Activated naive CD4-positive, alpha-beta T cell treated with anti-CD3 and anti-CD28 coated beads, Interleukin-2, amount 10 ng/mL, durations not matched to agents 7 days and 5 days (primary cell): Measurements from ENCODE around the gene SERPINA4.
"Not testable (repeated sequence)": the region's sequence is repeated elsewhere in the genome, so short reads cannot be mapped to it uniquely, and the experiment has no call there.

Experiments
- CTCF ChIA-PET: fragments of 350-600 bp; sonication (Branson Sonifier 250); formaldehyde crosslinking; loops from one replicate; lab custom pipeline; 2021; ENCODE audit warnings: antibody characterized with exemption; lab: Charles Lee
- DNase-seq: peaks from one replicate; pipeline ENCODE4 v3.0.0-alpha.2; 2020
- H3K27ac Mint-ChIP-seq: one replicate; pipeline ENCODE4 v1.8.0; 2021; ENCODE audit warnings: mild to moderate bottlenecking, moderate library complexity, mixed read lengths
- H3K27me3 Mint-ChIP-seq: one replicate; pipeline ENCODE4 v1.8.0; 2021; ENCODE audit warnings: mild to moderate bottlenecking, mixed read lengths
- H3K36me3 Mint-ChIP-seq: one replicate; pipeline ENCODE4 v1.8.0; 2021; ENCODE audit warnings: mixed read lengths
- H3K4me1 Mint-ChIP-seq: one replicate; pipeline ENCODE4 v1.8.0; 2021; ENCODE audit warnings: mixed read lengths
- H3K4me3 Mint-ChIP-seq: one replicate; pipeline ENCODE4 v1.8.0; 2021; ENCODE audit warnings: mild to moderate bottlenecking, moderate library complexity, mixed read lengths
- H3K9me3 Mint-ChIP-seq: one replicate; pipeline ENCODE4 v1.8.0; 2021; ENCODE audit warnings: mixed read lengths

SERPINA4 gene

GRCh38 chr14:94598816-94599655, 37.8 kb downstream of the SERPINA4 start:
- H3K9me3 Mint-ChIP-seq, result no peaks in the 10 kb centered on the region
- peaks cover 10% of the 10 kb centered on the region for H3K27me3 Mint-ChIP-seq
- H3K36me3 Mint-ChIP-seq, result no peaks in the 10 kb centered on the region
- DNase-seq, result no peak
- CTCF ChIA-PET, result interaction anchor here (0.6 kb wide), 1 partner anchor 631 kb away, joined by 4 read pairs; no protein-coding TSS in a partner anchor
- no peak overlapping the region for H3K27ac Mint-ChIP-seq
- no peak overlapping the region for H3K4me3 Mint-ChIP-seq
- no peaks in the 10 kb centered on the region for H3K4me1 Mint-ChIP-seq

- CTCF ChIA-PET, result no interaction called here
- Mint-ChIP-seq H3K4me3 (no peak overlapping the region), H3K36me3 (no peaks in the 10 kb centered on the region), H3K4me1 (no peaks in the 10 kb centered on the region), H3K27me3 (peaks cover 7% of the 10 kb centered on the region), H3K27ac (no peak overlapping the region), H3K9me3 (no peaks in the 10 kb centered on the region)
- no peak for DNase-seq
Measured at GRCh38 chr14:94599656-94600004, 38.4 kb downstream of the SERPINA4 start.

GRCh38 chr14:94600148-94600545, 38.9 kb downstream of the SERPINA4 start:
- Mint-ChIP-seq H3K4me3 (no peak overlapping the region), H3K4me1 (no peaks in the 10 kb centered on the region), H3K27ac (no peak overlapping the region), H3K9me3 (no peaks in the 10 kb centered on the region), H3K27me3 (peaks cover 5% of the 10 kb centered on the region), H3K36me3 (no peaks in the 10 kb centered on the region)
- CTCF ChIA-PET, result no interaction called here
- no peak for DNase-seq

- Mint-ChIP-seq H3K4me1 (no peaks in the 10 kb centered on the region), H3K27me3 (peaks cover 9% of the 10 kb centered on the region), H3K9me3 (no peaks in the 10 kb centered on the region), H3K27ac (no peak overlapping the region), H3K36me3 (no peaks in the 10 kb centered on the region), H3K4me3 (no peak overlapping the region)
- DNase-seq, result no peak
- CTCF ChIA-PET, result no interaction called here
Measured at GRCh38 chr14:94601884-94602391, 40.7 kb downstream of the SERPINA4 start.

GRCh38 chr14:94602722-94603121, 41.5 kb downstream of the SERPINA4 start:
- H3K27ac Mint-ChIP-seq, result no peak overlapping the region
- no peaks in the 10 kb centered on the region for H3K4me1 Mint-ChIP-seq
- CTCF ChIA-PET, result no interaction called here
- no peak overlapping the region for H3K4me3 Mint-ChIP-seq
- H3K36me3 Mint-ChIP-seq, result no peaks in the 10 kb centered on the region
- peaks cover 10% of the 10 kb centered on the region for H3K27me3 Mint-ChIP-seq
- no peaks in the 10 kb centered on the region for H3K9me3 Mint-ChIP-seq
- DNase-seq, result no peak

GRCh38 chr14:94605361-94605760, 44.1 kb downstream of the SERPINA4 start:
- CTCF ChIA-PET, result interaction anchor here (2.0 kb wide), 1 partner anchor 56 kb away, joined by 6 read pairs; no protein-coding TSS in a partner anchor
- Mint-ChIP-seq H3K27ac (no peak overlapping the region), H3K4me3 (no peak overlapping the region), H3K36me3 (no peaks in the 10 kb centered on the region), H3K9me3 (no peaks in the 10 kb centered on the region), H3K27me3 (peaks cover 10% of the 10 kb centered on the region), H3K4me1 (no peaks in the 10 kb centered on the region)
- no peak for DNase-seq

- H3K36me3 Mint-ChIP-seq, H3K4me1 Mint-ChIP-seq, H3K27me3 Mint-ChIP-seq, H3K4me3 Mint-ChIP-seq, H3K27ac Mint-ChIP-seq, CTCF ChIA-PET, DNase-seq, H3K9me3 Mint-ChIP-seq: not testable (repeated sequence)
Measured at GRCh38 chr14:94608966-94609365, 47.7 kb downstream of the SERPINA4 start.

GRCh38 chr14:94611179-94611578, 49.9 kb downstream of the SERPINA4 start:
- H3K27me3 Mint-ChIP-seq, result peaks cover 6% of the 10 kb centered on the region
- H3K27ac Mint-ChIP-seq, result no peak overlapping the region
- no peaks in the 10 kb centered on the region for H3K4me1 Mint-ChIP-seq
- no peaks in the 10 kb centered on the region for H3K9me3 Mint-ChIP-seq
- H3K4me3 Mint-ChIP-seq, result no peak overlapping the region
- H3K36me3 Mint-ChIP-seq, result no peaks in the 10 kb centered on the region
- CTCF ChIA-PET, result no interaction called here
- peak; percentile 1 for DNase-seq

- H3K9me3 Mint-ChIP-seq, result peaks cover 6% of the 10 kb centered on the region
- no peaks in the 10 kb centered on the region for H3K36me3 Mint-ChIP-seq
- CTCF ChIA-PET, result no interaction called here
- H3K27ac Mint-ChIP-seq, result no peak within 1 kb of the TSS
- H3K27me3 Mint-ChIP-seq, result no peaks in the 10 kb centered on the region
- no peak within 1 kb of the TSS for H3K4me3 Mint-ChIP-seq
- no peaks in the 10 kb centered on the region for H3K4me1 Mint-ChIP-seq
- DNase-seq, result no peak
Measured at GRCh38 chr14:94612174-94612573, 50.9 kb downstream of the SERPINA4 start, which contains the start of gene SERPINA3. Gene SERPINA3, plus strand, starts transcription at chr14:94612391. Its CDS starts 2,051 bp downstream, at chr14:94614442.

GRCh38 chr14:94612580-94613554, 51.6 kb downstream of the SERPINA4 start:
- peak; percentile 15 for DNase-seq
- H3K27me3 Mint-ChIP-seq, result no peaks in the 10 kb centered on the region
- no peak overlapping the region for H3K4me3 Mint-ChIP-seq
- H3K27ac Mint-ChIP-seq, result no peak overlapping the region
- H3K36me3 Mint-ChIP-seq, result no peaks in the 10 kb centered on the region
- H3K4me1 Mint-ChIP-seq, result no peaks in the 10 kb centered on the region
- H3K9me3 Mint-ChIP-seq, result peaks cover 13% of the 10 kb centered on the region
- CTCF ChIA-PET, result no interaction called here

GRCh38 chr14:94613720-94614644, 52.7 kb downstream of the SERPINA4 start:
- CTCF ChIA-PET, result no interaction called here
- Mint-ChIP-seq H3K9me3 (peaks cover 21% of the 10 kb centered on the region), H3K27me3 (no peaks in the 10 kb centered on the region), H3K4me1 (no peaks in the 10 kb centered on the region), H3K36me3 (no peaks in the 10 kb centered on the region), H3K27ac (no peak overlapping the region), H3K4me3 (no peak overlapping the region)
- no peak for DNase-seq

- CTCF ChIA-PET, result no interaction called here
- no peak overlapping the region for H3K4me3 Mint-ChIP-seq
- H3K4me1 Mint-ChIP-seq, result no peaks in the 10 kb centered on the region
- no peak overlapping the region for H3K27ac Mint-ChIP-seq
- peaks cover 25% of the 10 kb centered on the region for H3K9me3 Mint-ChIP-seq
- peak; percentile 1 for DNase-seq
- no peaks in the 10 kb centered on the region for H3K36me3 Mint-ChIP-seq
- H3K27me3 Mint-ChIP-seq, result no peaks in the 10 kb centered on the region
Measured at GRCh38 chr14:94614802-94615201, 53.6 kb downstream of the SERPINA4 start.

GRCh38 chr14:94615254-94615653, 54.0 kb downstream of the SERPINA4 start:
- H3K27ac Mint-ChIP-seq, result no peak overlapping the region
- H3K4me3 Mint-ChIP-seq, result no peak overlapping the region
- H3K36me3 Mint-ChIP-seq, result no peaks in the 10 kb centered on the region
- CTCF ChIA-PET, result no interaction called here
- H3K4me1 Mint-ChIP-seq, result no peaks in the 10 kb centered on the region
- no peak for DNase-seq
- peaks cover 29% of the 10 kb centered on the region for H3K9me3 Mint-ChIP-seq
- H3K27me3 Mint-ChIP-seq, result no peaks in the 10 kb centered on the region
